HG03135 (cell line): ENCODE data around the gene PRF1.
A peak's percentile ranks its signal among the peaks of the same experiment; 100 is the strongest.

ENCODE experiments used
- ATAC-seq: cut with Tn5 transposase; IDR thresholded peaks from one replicate; pipeline ENCODE4 v1.9.1; 2021; ENCODE audit warnings: mild to moderate bottlenecking, moderate library complexity; ENCODE audit not compliant: unreplicated experiment

The PRF1 gene

DNA sequence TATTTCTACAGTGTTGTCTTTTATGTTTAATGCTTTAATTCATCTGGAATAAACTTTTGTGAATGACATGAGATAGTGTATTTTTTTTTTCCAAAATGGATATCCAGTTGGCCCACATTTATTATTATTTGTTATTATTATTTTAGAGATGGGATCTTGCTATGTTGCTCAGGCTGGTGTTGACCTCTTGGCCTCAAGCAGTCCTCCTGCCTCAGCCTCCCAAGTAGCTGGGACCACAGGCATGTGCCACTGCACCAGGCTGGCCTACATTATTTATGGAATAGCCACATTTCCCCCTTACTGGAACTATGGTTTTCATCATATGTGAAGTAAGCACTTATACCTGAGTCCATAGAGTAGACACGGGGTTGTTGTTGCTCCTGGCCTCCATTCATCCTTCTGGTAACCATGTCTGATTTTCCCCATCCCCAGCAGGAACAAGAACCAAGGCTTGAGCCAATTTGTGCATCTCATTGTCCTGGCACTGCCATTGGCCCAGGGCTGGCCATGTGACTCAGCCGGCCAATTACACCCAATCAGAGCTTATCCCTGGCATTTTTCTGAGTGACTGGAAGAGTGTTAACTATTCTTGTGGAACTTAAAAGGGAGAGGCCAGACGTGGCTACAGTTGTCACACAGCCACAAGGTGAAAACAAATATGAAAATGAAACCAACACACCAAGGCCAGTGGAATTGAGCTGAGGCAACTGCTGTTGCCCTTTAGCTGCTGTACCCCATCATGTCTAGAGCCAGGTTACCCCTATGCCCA, 23.1 kb downstream of the PRF1 start:
- no peak for ATAC-seq

DNA sequence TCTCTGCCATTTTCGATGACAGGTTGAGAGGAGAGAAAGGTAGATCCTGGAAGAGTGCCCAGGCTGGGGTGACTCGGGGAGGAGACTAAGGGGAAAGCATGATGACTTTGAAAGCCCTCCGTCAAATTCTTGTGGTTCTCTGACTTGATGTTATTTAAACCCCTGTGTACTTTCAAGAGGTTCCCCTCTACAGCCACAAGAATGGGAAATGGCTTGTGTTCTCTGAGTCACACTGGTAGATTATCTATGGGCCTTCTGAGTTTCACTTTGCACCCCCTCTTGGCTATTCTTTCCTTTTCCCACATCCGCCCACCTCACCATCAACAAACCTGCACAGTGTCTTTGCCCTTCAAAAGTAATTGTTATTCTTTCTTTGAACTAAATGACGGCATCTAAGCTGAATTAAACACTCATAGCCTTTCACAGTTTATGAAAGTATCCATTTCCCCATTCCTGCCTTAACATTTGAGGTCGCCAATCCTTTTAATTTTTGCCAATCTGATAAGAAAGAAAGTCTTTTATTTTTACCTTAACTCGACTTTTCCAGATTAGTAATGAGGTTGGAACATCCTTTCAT, 24.1 kb downstream of the PRF1 start:
- peak; percentile 38 for ATAC-seq

DNA sequence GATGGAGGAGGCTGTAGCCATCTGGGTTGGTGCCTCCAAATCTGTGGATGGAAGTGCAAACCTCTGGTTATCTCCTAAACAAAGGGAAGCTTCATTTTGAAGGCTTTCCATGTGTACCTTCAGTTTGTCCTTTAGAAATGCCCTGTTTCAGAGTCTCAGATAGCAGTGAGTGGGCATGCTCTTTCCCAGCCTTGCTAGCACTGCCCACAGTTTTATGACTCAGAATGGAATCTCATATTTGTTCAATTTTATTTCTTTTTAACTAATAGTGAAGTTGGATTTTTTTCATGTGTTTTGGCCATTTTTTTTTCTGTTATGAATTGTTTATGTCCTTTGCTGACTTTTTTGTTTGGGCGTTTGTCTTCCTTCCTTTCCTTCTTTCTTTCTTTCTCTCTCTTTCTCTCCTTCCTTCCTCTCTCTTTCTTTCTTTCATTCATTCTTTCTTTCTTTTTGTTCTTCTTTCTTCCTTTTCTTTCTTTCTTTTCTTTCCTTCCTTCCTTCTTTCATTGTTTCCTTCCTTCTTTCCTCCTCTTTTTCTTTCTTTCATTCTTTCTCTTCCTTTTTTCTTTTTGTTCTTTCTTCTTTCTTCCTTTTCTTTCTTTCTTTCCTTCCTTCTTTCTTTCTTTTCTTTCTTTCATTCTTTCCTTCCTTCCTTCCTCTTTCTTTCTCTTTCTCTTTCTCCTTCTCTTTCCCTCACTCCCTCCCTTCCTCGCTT, 25.6 kb downstream of the PRF1 start:
- peak; percentile 7 for ATAC-seq

DNA sequence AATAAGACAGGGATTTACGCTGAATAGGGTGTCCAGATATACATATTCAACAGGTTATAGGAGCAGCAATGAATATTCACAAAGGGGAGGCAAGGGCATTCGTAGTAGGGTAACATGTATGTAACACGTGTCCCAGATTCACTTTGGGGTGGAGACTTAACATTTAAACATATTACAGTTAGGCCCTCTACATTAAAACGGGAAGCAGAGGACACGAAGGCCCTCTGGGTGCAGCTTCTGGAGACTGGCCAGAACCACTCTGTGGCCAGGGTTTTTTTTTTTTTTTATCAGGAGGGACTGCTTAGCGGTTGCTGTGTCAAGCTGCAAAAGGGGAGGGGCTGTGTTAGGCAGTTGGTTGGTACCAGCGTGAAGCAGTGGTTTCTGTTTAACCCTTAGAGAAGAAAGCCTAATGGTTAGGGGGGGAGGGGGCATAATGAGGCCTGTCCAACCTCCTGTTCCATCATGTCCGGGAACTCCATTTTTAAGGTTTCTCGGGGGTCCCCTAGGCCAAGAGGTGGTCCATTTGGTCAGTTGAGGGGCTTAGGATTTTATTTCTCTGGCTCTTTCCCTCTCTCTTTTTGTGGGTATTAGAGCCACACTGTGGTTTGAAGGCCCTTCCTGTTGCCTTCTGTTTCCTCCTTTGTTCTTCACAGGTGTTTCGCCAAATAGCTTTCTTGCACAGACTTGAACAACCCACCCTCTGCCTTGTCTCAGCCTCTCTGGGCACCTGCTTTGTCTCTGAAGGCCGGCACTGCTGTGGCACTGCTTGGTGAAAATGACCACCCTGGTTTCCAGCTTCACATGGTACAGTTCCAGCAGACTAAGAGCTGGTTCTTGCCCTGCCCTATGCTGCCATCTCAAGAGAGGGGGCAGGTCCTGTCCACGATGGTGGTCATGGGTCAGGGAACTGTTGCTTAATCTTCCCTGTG, 26.4 kb downstream of the PRF1 start:
- ATAC-seq: peak; percentile 54

DNA sequence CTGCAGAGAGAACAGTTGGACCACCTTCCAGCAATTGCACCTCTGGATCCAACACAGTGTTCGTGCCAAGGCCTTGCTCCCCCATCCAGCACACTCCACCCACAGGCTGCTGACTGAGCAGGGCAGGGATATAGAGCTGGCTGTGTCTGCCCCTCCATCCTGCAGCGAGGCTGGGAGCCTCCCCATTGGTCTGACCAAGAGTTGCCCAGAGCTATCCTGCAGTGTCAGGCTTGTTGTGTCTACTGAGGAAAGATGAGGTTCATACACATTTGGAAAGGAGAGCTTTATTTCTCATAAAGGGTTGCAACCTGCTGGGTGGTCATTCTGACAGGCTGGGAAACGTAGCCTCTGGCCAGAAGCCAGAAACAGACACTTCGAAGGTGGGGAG, 27.1 kb downstream of the PRF1 start:
- ATAC-seq: no peak

DNA sequence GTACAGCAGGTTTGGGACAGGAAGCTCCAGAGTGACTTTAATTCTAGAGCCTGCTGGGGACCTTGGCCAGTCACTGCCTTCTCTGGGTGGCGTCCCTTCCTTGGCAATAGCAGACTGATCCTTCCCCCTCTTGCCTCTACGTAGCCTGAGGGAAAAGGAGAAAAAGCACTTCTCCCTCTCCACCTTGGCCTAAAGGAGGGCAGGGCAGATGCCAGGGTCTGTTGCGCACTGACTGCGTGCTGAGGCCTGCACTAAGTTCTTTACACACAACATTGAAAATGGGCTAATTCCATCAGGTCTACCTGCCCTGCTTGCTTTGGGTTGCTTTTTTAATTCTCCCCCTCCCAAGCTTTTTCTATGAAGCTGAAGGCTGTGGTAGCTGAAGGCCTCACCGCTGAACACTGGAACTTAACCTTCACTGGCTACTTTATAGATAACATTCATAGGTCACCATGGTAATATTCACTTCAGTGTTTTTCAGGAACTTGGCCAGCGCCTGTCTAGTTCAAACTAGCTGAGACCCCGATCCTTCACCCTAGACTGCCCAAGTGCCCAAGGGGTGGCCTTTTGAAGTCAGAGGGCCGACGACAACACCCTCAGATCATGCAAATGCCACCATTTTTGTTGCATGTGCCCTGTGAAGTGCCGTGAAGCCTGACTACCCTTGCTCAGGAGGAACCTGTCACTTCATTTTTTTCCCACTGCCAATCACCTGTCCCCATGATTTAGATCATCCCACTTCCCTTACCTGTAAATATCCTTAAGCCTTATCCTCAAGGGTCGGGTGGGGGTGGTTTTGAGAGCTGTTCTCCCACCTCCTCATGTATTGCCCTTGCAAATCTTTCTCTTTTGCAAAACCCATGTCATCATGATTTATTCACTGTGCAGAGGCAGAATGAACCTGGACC, 28.7 kb downstream of the PRF1 start:
- ATAC-seq: no peak

DNA sequence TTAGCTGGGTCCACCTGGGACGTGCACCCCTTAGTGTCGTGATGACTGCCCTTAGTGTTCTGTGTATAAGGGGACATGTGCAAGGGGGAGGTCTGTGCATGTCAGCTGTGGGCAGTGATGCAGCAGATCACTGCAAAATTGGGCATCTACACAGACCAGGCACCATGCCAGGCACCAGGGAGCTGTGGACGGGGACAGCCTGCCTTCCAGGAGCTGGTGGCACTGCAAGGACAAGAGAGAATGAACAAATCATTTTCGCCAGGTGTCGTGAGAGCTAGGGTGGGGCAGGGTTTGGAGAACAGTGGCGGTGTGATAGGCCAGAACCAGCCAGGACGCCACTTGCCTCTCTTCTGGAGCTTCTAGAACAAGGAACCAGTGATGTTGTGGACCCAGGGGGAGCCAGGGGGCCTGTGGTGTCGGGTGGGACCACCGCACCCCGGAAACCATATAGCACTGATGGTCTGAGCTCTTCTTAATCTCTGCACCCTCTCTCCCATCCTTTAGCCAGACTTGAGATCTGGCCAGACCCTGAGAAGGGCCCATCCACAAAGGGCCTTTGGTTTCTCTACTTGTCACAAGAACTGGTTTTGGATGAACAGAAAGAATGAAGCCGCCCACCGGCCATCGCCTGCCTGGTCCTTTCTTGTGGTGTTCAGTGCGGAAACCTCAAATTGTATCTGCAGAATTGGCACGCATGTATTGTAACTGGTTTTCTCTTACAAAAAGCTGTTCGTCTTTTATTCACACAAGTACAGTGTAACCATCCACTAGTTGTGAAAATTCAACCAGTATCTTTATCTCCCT, 30.7 kb downstream of the PRF1 start:
- ATAC-seq: no peak

DNA sequence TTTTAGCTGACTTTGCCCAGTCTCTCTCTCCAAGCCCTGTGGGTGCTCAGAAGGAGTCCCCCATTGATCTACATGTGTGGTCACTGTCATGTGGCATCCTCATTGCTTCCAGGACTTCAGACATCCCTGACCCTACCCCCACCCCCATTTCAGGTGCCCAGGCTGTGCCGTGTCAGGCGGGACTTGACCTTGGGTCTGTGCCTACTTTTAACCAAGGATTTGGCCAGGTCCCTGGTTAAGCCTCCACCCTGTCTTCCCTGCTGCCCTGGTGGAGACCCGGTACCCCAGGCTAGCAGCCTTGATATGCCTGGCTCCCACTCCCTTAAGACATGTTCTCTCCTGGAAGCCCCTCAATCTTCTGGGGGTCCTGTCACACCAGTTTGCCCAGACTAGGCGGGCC, 31.3 kb downstream of the PRF1 start:
- ATAC-seq: no peak

DNA sequence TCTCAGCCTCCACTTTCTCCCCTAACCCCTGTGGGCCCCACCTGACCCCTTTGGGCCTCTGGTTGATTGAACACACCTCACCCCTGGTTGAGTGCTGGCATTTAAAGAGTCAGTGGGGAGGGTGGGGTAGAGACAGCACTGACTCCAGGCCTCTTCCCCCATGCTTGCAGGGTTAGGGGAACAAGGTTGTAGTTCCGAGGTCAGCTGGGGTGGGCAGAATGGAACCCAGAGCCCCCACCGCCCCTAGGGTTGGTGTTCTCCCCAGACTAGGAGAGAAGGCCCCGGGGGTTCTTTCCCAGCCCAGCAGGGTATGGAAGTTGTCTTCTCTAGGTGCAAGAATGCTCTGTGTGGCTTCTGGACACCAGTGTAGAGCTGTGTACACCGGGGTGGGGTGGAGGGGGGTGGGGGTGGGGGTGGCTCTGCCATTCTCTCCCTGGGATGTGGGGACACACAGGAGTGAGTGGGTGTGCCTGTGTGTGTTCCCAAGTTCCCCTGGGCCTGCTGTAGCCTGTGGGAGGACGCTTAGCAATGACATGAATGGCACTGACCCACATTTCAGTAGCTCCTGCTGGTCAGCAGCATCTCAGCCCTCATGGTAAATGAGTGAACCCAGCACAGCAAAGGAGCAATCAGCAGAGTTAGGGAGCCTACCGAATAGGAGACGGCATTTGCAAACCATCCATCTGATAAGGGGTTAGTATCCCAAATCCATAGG, 33.6 kb downstream of the PRF1 start:
- ATAC-seq: no peak

DNA sequence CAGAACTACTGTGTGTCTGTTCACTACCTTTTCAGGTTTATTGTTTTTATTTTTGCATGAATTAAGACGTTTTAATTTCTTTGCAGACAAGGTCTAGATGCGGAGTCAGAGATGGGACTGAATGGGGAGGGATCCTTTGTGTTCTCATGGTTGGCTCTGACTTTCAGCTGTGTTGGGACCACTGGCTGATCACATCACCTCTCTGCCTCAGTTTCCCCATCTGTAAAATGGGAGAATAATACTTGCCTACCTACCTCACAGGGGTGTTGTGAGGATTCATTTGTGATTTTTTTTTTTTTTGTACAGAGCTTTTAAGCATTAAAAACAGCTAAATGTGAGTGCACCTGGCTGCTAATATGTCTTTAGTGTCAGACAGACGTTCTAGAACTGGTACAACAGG, 34.4 kb downstream of the PRF1 start:
- no peak for ATAC-seq

DNA sequence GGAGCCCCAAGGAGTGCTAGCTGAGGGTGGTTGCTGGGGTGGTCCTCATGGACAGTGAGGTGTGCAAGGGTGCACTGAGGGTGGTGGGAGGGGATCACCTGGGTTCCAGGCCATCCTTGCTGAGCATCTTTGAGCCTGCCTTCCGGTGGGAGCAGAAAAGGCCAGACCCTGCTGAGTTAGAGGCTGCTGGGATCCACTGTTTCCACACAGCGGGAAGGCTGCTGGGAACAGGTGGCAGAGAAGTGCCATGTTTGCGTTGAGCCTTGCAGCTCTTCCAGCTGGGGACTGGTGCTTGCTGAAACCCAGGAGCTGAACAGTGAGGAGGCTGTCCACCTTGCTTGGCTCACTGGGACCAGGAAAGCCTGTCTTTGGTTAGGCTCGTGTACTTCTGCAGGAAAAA, 34.9 kb downstream of the PRF1 start:
- ATAC-seq: no peak

DNA sequence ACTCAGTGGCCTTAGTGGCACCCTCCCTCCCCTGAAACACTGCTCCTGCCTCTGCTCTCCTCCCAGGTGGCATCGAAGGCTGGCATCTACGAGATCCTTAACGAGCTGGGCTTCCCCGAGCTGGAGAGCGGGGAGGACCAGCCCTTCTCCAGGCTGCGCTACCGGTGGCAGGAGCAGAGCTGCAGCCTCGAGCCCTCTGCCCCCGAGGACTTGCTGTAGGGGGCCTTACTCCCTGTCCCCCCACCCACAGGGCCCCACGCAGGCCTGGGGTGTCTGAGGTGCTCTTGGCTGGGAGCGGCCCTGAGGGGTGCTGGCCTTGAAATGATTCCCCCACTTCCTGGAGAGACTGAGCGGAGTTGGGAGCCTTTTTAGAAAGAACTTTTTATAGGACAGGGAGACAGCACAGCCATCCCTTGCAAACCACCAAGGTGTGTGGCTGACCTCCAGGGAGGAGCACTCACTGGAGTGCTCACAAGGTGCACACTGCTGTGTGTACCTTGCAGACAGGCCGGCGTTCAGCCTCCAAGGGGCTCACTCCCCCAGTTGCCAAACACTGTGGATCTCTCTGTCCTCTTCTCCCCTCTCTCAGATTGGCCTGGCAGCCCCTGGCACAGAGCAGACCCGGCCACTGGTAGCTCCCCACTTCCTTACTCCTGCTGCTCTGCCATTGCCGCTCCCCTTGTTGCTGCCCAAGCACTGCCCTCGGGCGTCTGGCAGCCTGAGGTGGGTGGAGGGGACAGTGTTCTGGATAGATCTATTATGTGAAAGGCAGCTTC, 35.8 kb downstream of the PRF1 start:
- ATAC-seq: no peak

DNA sequence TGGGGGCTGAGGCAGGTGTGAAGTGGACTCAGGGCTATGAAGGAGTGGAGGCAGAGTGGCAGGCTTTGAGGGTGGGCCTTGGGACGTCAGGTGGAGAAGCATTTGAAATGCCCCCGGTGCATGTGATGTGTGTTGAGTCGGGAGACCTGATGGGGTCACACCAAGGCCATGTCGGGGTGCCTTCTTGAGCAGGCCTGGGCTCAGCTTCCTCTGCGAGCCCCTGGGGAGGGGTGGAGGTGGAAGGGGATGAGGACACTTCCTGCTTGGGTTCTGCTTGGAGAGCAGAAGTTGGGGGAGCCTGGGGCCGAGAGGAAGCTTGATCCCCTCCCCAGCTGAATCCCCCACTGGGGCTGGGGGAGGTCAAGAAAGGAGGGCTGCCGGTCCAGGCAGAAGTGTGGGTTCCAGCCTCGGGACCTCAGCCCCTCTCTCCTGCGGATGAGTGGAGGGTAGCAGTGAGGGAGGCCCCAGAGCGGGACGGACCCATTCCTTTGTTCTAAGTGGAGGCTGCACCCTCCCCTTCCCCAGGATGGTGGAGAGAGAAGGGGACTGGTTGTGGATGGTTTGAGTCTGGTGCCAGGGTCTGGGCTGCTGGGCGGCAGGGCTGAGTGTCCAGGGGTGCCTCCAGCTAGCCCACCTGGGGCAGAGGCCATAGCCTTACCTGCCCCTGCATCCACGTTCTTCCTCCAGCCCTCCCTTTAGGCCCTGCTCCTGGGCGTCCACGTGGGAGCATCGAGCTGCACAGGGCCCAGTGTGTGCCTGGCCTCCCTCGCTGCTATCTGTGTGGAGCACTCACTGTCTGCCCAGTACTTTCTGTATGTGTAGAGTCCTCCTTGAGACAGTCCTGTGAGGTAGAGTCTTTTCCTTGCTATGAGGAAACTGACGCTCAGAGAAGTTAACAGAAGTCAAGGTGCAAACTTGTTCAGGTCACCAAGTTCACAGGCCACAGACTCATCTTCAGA, 36.7 kb downstream of the PRF1 start:
- ATAC-seq: no peak

DNA sequence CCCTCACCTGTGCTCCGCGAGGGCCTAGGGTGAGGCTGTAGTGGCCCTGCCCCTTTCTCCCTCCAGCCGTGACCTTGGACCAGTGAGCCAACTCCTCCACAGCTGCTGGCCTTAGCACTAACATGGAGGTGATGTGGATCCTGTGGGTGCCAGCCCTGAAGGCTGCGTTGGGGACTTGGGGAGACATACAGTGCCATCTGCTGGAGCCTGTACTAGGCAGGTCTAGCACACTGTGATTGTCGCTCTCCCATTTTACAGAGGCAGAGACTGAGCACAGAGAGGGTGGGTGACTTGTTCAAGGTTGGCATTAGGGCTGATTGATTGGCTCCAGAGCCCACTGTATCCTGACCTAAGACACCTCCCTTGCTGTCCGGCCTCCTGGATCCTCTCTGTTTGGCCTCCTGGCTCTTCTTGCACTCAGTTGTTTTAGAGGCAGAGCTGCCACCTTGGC, 37.6 kb downstream of the PRF1 start:
- no peak for ATAC-seq

DNA sequence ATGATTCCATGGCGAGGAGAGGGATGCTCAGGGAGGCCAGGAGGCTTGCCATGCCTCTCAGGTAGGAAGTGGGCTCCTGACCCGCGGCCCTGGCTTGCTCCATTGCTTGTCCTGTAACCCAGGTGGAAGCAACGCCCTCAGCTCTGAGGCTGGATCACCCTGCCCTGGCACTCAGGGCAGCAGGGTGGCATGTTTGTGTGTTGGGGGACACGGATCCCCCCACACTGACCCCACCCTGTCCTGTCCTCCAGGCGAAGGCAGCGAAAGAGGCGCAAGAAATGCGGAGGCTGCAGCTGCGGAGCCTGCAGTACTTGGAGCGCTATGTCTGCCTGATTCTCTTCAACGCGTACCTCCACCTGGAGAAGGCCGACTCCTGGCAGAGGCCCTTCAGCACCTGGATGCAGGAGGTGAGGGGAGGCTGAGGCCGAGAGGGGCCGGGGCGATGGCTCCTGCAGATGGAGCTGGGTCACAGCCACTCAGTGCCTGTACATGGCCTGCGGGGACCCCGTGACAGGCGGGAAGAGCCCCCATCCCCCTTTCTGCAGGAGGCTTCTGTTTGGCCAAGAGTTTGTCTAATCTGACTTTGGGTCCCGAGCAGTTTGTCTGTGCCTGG, 38.3 kb downstream of the PRF1 start:
- ATAC-seq: no peak

DNA sequence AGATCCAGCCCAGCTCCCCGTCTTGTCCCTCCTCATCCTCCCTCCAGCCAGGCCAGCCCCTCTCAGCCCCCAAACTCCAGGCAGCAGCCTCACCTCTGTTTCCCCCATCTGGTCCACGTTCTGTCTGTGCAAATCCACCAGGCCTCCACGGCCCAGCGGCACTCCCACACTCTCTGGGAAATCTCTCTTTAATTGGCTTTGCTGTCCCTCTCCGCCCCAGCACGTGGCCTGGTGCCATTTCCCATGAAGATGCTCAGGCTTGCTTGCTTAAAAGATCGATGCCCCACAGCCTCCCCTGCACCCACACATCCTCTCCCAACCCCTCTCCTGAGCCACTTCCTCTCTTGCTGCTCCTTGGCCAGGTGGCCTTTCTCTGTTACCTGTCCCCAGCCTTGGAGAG, 39.3 kb downstream of the PRF1 start:
- no peak for ATAC-seq
